GM12801 (cell line): ENCODE measurements around the gene SDCCAG8.

Source experiments
- TF ChIP-seq, protein P1 (sequence below): IDR thresholded peaks from one replicate; pipeline ENCODE4 v1.5.1; 2011; ENCODE audit warnings: control low read depth; ENCODE audit not compliant: insufficient read length; ENCODE audit errors: extremely low read depth

SDCCAG8 gene

GRCh38 chr1:243230914-243231313, 24.9 kb upstream of the SDCCAG8 start:
- TF ChIP-seq, protein P1, sequence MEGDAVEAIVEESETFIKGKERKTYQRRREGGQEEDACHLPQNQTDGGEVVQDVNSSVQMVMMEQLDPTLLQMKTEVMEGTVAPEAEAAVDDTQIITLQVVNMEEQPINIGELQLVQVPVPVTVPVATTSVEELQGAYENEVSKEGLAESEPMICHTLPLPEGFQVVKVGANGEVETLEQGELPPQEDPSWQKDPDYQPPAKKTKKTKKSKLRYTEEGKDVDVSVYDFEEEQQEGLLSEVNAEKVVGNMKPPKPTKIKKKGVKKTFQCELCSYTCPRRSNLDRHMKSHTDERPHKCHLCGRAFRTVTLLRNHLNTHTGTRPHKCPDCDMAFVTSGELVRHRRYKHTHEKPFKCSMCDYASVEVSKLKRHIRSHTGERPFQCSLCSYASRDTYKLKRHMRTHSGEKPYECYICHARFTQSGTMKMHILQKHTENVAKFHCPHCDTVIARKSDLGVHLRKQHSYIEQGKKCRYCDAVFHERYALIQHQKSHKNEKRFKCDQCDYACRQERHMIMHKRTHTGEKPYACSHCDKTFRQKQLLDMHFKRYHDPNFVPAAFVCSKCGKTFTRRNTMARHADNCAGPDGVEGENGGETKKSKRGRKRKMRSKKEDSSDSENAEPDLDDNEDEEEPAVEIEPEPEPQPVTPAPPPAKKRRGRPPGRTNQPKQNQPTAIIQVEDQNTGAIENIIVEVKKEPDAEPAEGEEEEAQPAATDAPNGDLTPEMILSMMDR = no peak

DNA sequence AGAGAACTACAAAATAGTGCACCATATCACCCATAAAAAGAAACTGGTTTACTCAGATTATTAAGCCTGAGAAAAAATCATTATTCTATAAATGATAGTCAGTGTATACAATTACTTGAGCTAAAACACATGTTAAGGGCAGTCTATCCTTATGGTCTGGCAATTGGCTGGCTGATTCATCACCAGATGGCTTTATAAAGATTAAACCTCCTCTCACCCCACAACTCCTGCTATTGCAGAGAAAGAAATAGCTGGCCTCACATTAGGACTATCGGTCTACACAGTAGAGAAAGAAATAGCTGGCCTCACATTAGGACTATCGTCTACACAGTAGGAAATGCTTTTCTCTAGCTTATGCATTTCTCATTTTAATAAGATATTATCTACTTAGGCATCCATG, 21.9 kb upstream of the SDCCAG8 start:
- TF ChIP-seq, protein P1 = no peak

DNA sequence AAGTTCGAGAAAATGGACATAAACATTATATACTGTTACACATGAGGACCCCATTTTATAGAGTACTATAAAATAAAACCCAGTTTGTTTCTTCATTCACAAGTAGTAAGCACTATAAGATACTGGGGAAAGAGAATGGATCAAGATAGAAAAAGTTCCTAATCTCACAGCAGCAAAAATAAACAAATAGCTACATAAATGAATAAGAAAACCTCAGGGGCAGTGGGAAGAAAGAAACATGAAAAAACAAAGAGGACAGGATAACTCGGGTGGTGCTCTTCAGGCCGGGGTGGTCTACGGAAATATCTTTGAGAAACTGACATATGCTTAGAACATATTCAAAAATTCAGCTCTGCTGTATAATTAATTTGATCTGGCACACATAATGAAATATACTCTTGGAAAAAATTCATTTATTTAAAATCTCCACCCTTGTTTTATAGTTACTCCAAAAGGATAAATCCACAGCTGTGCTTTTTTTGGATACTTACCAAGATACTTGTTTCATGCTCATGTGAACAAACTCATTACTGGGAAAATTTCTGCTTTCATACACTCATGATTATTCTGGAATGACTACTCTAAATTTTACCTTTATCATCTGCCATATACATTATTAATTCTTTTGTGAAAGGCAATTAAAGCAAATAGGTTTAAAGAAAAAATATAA, 20.7 kb upstream of the SDCCAG8 start:
- TF ChIP-seq, protein P1 = no peak

GRCh38 chr1:243236604-243237252, 19.1 kb upstream of the SDCCAG8 start:
- TF ChIP-seq, protein P1 = no peak

- TF ChIP-seq, protein P1 = no peak
Observed at GRCh38 chr1:243244432-243244841, 11.4 kb upstream of the SDCCAG8 start.

GRCh38 chr1:243246916-243247315, 8.9 kb upstream of the SDCCAG8 start:
- TF ChIP-seq, protein P1 = no peak

- TF ChIP-seq, protein P1 = no peak
Observed at GRCh38 chr1:243247901-243248300, 7.9 kb upstream of the SDCCAG8 start.
